ENCODE data around the gene MKNK2.

Gene MKNK2

GRCh38 chr19:2021453-2022140, 29.4 kb downstream of the MKNK2 start:
- Histone ChIP-seq H3K4me3 (ENCODE audit: low read depth, low read length) (no peak overlapping the region), H3K27me3 (ENCODE audit: insufficient read depth, low read depth, severe bottlenecking) (no peaks in the 10 kb centered on the region), H3K27ac (no peak overlapping the region), H3K36me3 (no peaks in the 10 kb centered on the region), H3K9me3 (ENCODE audit: severe bottlenecking) (peaks cover 7% of the 10 kb centered on the region)
- no peak for TF ChIP-seq CTCF (IDR thresholded peaks at IDR 0.05; ENCODE audit: low read depth, low read length)
- DNase-seq, result no peak

- Histone ChIP-seq H3K27me3 (ENCODE audit: insufficient read depth, low read depth, severe bottlenecking) (no peaks in the 10 kb centered on the region), H3K36me3 (no peaks in the 10 kb centered on the region), H3K9me3 (ENCODE audit: severe bottlenecking) (no peaks in the 10 kb centered on the region), H3K27ac (no peak overlapping the region), H3K4me3 (ENCODE audit: low read depth, low read length) (no peak overlapping the region)
- TF ChIP-seq CTCF (IDR thresholded peaks at IDR 0.05; ENCODE audit: low read depth, low read length), result no peak
- DNase-seq, result no peak
These were observed 32.3 kb downstream of the MKNK2 start for GRCh38 chr19:2018752-2019151.

GRCh38 chr19:2016041-2016807, 34.8 kb downstream of the MKNK2 start:
- no peaks in the 10 kb centered on the region for H3K9me3 ChIP-seq (ENCODE audit: severe bottlenecking)
- H3K4me3 ChIP-seq (ENCODE audit: low read depth, low read length), result peak overlapping the region; percentile 36
- TF ChIP-seq CTCF (IDR thresholded peaks at IDR 0.05; ENCODE audit: low read depth, low read length), result no peak
- H3K27ac ChIP-seq, result peak overlapping the region; percentile 41; the same call in 1 of the 2 replicates
- DNase-seq, result peak; percentile 81
- no peaks in the 10 kb centered on the region for H3K27me3 ChIP-seq (ENCODE audit: insufficient read depth, low read depth, severe bottlenecking)
- H3K36me3 ChIP-seq, result peaks cover 10% of the 10 kb centered on the region; the same call in 1 of the 2 replicates

GRCh38 chr19:2015608-2015950, 35.5 kb downstream of the MKNK2 start, which contains the start of gene BTBD2:
Gene BTBD2, minus strand, starts transcription at chr19:2015714. Its CDS starts 11 bp downstream, at chr19:2015703.
- Histone ChIP-seq H3K9me3 (ENCODE audit: severe bottlenecking) (no peaks in the 10 kb centered on the region), H3K4me3 (ENCODE audit: low read depth, low read length) (peak within 1 kb of the TSS; percentile 50), H3K27me3 (ENCODE audit: insufficient read depth, low read depth, severe bottlenecking) (no peaks in the 10 kb centered on the region), H3K36me3 (peaks cover 10% of the 10 kb centered on the region; the same call in 1 of the 2 replicates), H3K27ac (peak within 1 kb of the TSS; percentile 46)
- no peak for TF ChIP-seq CTCF (IDR thresholded peaks at IDR 0.05; ENCODE audit: low read depth, low read length)
- peak; percentile 57 for DNase-seq

- Histone ChIP-seq H3K9me3 (ENCODE audit: severe bottlenecking) (no peaks in the 10 kb centered on the region), H3K36me3 (peaks cover 10% of the 10 kb centered on the region; the same call in 1 of the 2 replicates), H3K4me3 (ENCODE audit: low read depth, low read length) (peak overlapping the region; percentile 50), H3K27me3 (ENCODE audit: insufficient read depth, low read depth, severe bottlenecking) (no peaks in the 10 kb centered on the region), H3K27ac (peak overlapping the region; percentile 46; the same call in 1 of the 2 replicates)
- TF ChIP-seq CTCF (IDR thresholded peaks at IDR 0.05; ENCODE audit: low read depth, low read length), result no peak
- DNase-seq, result no peak
These were observed 36.1 kb downstream of the MKNK2 start for GRCh38 chr19:2014731-2015607.
